CD8-positive, alpha-beta memory T cell (primary cell): Measurements from ENCODE around the gene CRTC3. TPM values are rescaled to one million over a fixed set of nuclear protein-coding genes. Genes with fewer than 3 reads are reported as not detected.
"Not testable (repeated sequence)": the region's sequence is repeated elsewhere in the genome, so short reads cannot be mapped to it uniquely, and the experiment has no call there.

ENCODE experiments used
- CTCF ChIA-PET: fragments of 350-600 bp; sonication (Branson Sonifier 250); formaldehyde crosslinking; loops from one replicate; lab custom pipeline; 2021; ENCODE audit warnings: antibody characterized with exemption; lab: Charles Lee
- POLR2A ChIA-PET: fragments of 350-600 bp; sonication (Branson Sonifier 250); formaldehyde crosslinking; loops from one replicate; lab custom pipeline; 2021; ENCODE audit warnings: antibody characterized with exemption; lab: Charles Lee
- DNase-seq, 5 donors: peaks; one replicate each; pipeline versions ENCODE4 v3.0.0 to v3.0.0-alpha.2; 2020 to 2022; ENCODE audit warnings: mixed read lengths in 1 of 5
- H3K27ac ChIP-seq: one replicate; pipeline ENCODE4 v1.7.0; 2013; ENCODE audit warnings: low read depth, mild to moderate bottlenecking, low read length, moderate library complexity
- H3K27me3 ChIP-seq: 2 replicates; pipeline ENCODE4 v1.7.0; 2013; ENCODE audit warnings: low read length, mild to moderate bottlenecking; ENCODE audit not compliant: insufficient read depth, poor library complexity, severe bottlenecking
- H3K36me3 ChIP-seq: 2 replicates; pipeline ENCODE4 v1.7.0; 2013; ENCODE audit warnings: mild to moderate bottlenecking, low read length, moderate library complexity; ENCODE audit not compliant: insufficient read depth
- H3K4me1 ChIP-seq: 2 replicates; pipeline ENCODE4 v1.7.0; 2013; ENCODE audit warnings: mild to moderate bottlenecking, low read length, moderate library complexity; ENCODE audit not compliant: insufficient read depth
- H3K4me3 ChIP-seq: 2 replicates; pipeline ENCODE4 v1.7.0; 2013; ENCODE audit warnings: mild to moderate bottlenecking, low read length
- H3K9me3 ChIP-seq: 2 replicates; pipeline ENCODE4 v1.7.0; 2013; ENCODE audit warnings: mild to moderate bottlenecking, low read length
- H3K27ac Mint-ChIP-seq, 8 donors: one replicate each; pipeline ENCODE4 v1.8.0; 2020 to 2021; ENCODE audit warnings: mixed read lengths in 8 of 8, mild to moderate bottlenecking in 6 of 8, inconsistent platforms in 3 of 8, moderate library complexity in 3 of 8
- H3K27me3 Mint-ChIP-seq, 2 donors: one replicate each; pipeline ENCODE4 v1.8.0; 2020 to 2021; ENCODE audit warnings: mixed read lengths in 2 of 2, mild to moderate bottlenecking in 1 of 2, moderate library complexity in 1 of 2
- H3K36me3 Mint-ChIP-seq, 3 donors: one replicate each; pipeline ENCODE4 v1.8.0; 2020 to 2021; ENCODE audit warnings: mixed read lengths in 3 of 3, inconsistent platforms in 1 of 3, mild to moderate bottlenecking in 1 of 3
- H3K4me1 Mint-ChIP-seq, 3 donors: one replicate each; pipeline ENCODE4 v1.8.0; 2020 to 2021; ENCODE audit warnings: mixed read lengths in 3 of 3, inconsistent platforms in 1 of 3, mild to moderate bottlenecking in 1 of 3
- H3K4me3 Mint-ChIP-seq, 7 donors: one replicate each; pipeline ENCODE4 v1.8.0; 2020 to 2021; ENCODE audit warnings: mixed read lengths in 7 of 7, mild to moderate bottlenecking in 6 of 7, moderate library complexity in 4 of 7, inconsistent platforms in 2 of 7
- H3K9me3 Mint-ChIP-seq, 5 donors: one replicate each; pipeline ENCODE4 v1.8.0; 2020 to 2022; ENCODE audit warnings: mixed read lengths in 5 of 5, mild to moderate bottlenecking in 3 of 5, moderate library complexity in 2 of 5, inconsistent platforms in 1 of 5
- polyA plus RNA-seq: library from polyadenylated mRNA; unstranded; fragments of 300-500 nt; fragmentation: Illumina TruSeq; gene quantifications from one replicate; pipeline ENCODE4 v1.2.3, GENCODE V29; 2021
- total RNA-seq, 2 experiments: library from RNA; stranded (reverse); gene quantifications; one replicate each; pipeline ENCODE4 v1.2.3, GENCODE V29; 2021

The CRTC3 gene
- total and polyA plus RNA-seq, 3 experiments from 2014 or later: 25.5 to 34.2 (median 26.7) TPM

DNA sequence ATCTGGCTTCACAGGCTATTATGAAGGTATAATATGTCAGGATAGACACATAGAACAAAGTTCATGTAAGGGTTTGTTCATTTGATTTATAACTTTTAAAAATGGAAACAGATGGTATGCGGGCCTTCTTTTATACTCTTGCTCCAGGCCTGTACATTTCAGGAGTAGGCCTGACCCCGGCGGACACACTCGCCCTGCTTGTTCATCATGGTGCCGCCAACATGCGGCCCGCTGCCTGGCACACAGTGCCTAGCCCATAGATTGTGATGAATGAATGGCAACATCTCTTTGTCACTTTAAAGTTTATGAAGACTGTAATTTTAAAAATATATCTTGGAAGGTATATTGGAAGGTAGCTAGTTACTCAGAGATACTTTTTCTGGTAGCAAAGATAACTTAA lies 95.3 kb downstream of the CRTC3 start:
- no peaks in the 10 kb centered on the region for H3K9me3 Mint-ChIP-seq
- no peak for DNase-seq
- H3K36me3 Mint-ChIP-seq: peaks cover 9 to 35% (median 16%) of the 10 kb centered on the region in 3 donors
- H3K4me3 Mint-ChIP-seq: no peak overlapping the region
- Histone ChIP-seq H3K4me3 (no peak overlapping the region), H3K4me1 (peaks cover 11% of the 10 kb centered on the region), H3K9me3 (no peaks in the 10 kb centered on the region), H3K27me3 (no peaks in the 10 kb centered on the region), H3K27ac (no peak overlapping the region), H3K36me3 (peaks cover 55% of the 10 kb centered on the region)
- H3K27ac Mint-ChIP-seq: peak overlapping the region in 1 of 8 donors; percentile 47
- ChIA-PET CTCF (no interaction called here), POLR2A (no interaction called here)
- H3K27me3 Mint-ChIP-seq: no peaks in the 10 kb centered on the region
- peaks cover 5 to 9% (median 8%) of the 10 kb centered on the region in 3 donors for H3K4me1 Mint-ChIP-seq

- CTCF ChIA-PET: interaction anchor here (1.0 kb wide), 1 partner anchor 179 kb away, joined by 3 read pairs; no protein-coding TSS in a partner anchor
Measured at GRCh38 chr15:90629217-90629616, 99.5 kb downstream of the CRTC3 start.

DNA sequence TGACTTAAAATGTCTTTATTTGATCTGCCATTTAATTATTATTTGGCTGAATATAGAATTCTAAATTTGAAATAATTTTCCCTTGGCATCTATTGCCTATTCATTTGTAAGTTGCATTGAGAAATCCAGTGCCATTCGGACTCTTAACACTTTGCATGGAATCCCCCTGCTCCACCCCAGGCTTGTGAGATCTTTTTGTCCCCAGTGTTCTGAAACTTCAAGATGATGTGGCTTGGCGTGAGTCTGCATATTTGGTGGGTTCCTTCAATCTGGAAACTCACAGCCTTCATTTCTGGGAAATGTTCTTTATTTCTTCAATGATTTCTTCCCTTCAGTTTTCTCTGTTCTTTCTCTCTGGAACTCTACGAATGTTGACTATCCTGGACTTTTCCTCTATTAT lies 103.6 kb downstream of the CRTC3 start:
- ChIA-PET CTCF (no interaction called here), POLR2A (no interaction called here)
- no peak overlapping the region for H3K4me3 Mint-ChIP-seq
- Histone ChIP-seq H3K27ac (no peak overlapping the region), H3K36me3 (peaks cover 21% of the 10 kb centered on the region), H3K4me3 (no peak overlapping the region), H3K9me3 (no peaks in the 10 kb centered on the region), H3K27me3 (no peaks in the 10 kb centered on the region), H3K4me1 (no peaks in the 10 kb centered on the region)
- H3K9me3 Mint-ChIP-seq: no peaks in the 10 kb centered on the region
- no peaks in the 10 kb centered on the region for H3K27me3 Mint-ChIP-seq
- peaks cover 0 to 5% (median 0%) of the 10 kb centered on the region in 3 donors for H3K4me1 Mint-ChIP-seq
- no peak for DNase-seq
- H3K27ac Mint-ChIP-seq: peak overlapping the region in 2 of 8 donors; percentile 1 to 27
- H3K36me3 Mint-ChIP-seq: peaks cover 19 to 65% (median 26%) of the 10 kb centered on the region in 3 donors

More at GRCh38 chr15:90629217-90629616, 99.5 kb downstream of the CRTC3 start:
- H3K27me3 ChIP-seq: no peaks in the 10 kb centered on the region
- no peaks in the 10 kb centered on the region for H3K9me3 Mint-ChIP-seq
- no peak for DNase-seq
- POLR2A ChIA-PET: no interaction called here
- no peak overlapping the region for H3K27ac ChIP-seq
- H3K4me1 ChIP-seq: no peaks in the 10 kb centered on the region
- H3K4me3 ChIP-seq: no peak overlapping the region
- peaks cover 48% of the 10 kb centered on the region for H3K36me3 ChIP-seq
- H3K4me1 Mint-ChIP-seq: no peaks in the 10 kb centered on the region
- H3K27ac Mint-ChIP-seq: peak overlapping the region in 1 of 8 donors; percentile 35
- no peaks in the 10 kb centered on the region for H3K27me3 Mint-ChIP-seq
- H3K9me3 ChIP-seq: no peaks in the 10 kb centered on the region
- H3K36me3 Mint-ChIP-seq: peaks cover 9 to 54% (median 25%) of the 10 kb centered on the region in 3 donors
- no peak overlapping the region for H3K4me3 Mint-ChIP-seq

GRCh38 chr15:90636993-90637392 lies 107.3 kb downstream of the CRTC3 start:
- H3K4me3 ChIP-seq, H3K27ac ChIP-seq, DNase-seq, CTCF ChIA-PET, H3K9me3 Mint-ChIP-seq, H3K27me3 ChIP-seq, H3K27ac Mint-ChIP-seq, H3K4me1 ChIP-seq, POLR2A ChIA-PET, H3K9me3 ChIP-seq, H3K4me3 Mint-ChIP-seq, H3K4me1 Mint-ChIP-seq, H3K27me3 Mint-ChIP-seq: not testable (repeated sequence)
- peaks cover 22% of the 10 kb centered on the region for H3K36me3 ChIP-seq
- peaks cover 11 to 64% (median 19%) of the 10 kb centered on the region in 3 donors for H3K36me3 Mint-ChIP-seq

- POLR2A ChIA-PET: no interaction called here
- CTCF ChIA-PET: interaction anchor here (1.3 kb wide), 1 partner anchor 10 kb away, joined by 5 read pairs; no protein-coding TSS in a partner anchor
- no peak overlapping the region for H3K4me3 Mint-ChIP-seq
- peak overlapping the region in 5 of 8 donors; percentile 7 to 68 (median 64) for H3K27ac Mint-ChIP-seq
- Histone ChIP-seq H3K4me1 (no peaks in the 10 kb centered on the region), H3K4me3 (no peak overlapping the region), H3K27ac (no peak overlapping the region), H3K36me3 (peaks cover 29% of the 10 kb centered on the region), H3K9me3 (no peaks in the 10 kb centered on the region), H3K27me3 (no peaks in the 10 kb centered on the region)
- DNase-seq: no peak
- peaks cover 11 to 67% (median 21%) of the 10 kb centered on the region in 3 donors for H3K36me3 Mint-ChIP-seq
- H3K9me3 Mint-ChIP-seq: no peaks in the 10 kb centered on the region
- no peaks in the 10 kb centered on the region for H3K27me3 Mint-ChIP-seq
- H3K4me1 Mint-ChIP-seq: peaks cover 0 to 5% (median 0%) of the 10 kb centered on the region in 3 donors
Measured at GRCh38 chr15:90637693-90638092, 108.0 kb downstream of the CRTC3 start.

- Mint-ChIP-seq H3K4me3 (no peak overlapping the region), H3K27ac (peak overlapping the region in 3 of 8 donors; percentile 7 to 68 (median 64)), H3K9me3 (no peaks in the 10 kb centered on the region), H3K27me3 (no peaks in the 10 kb centered on the region), H3K36me3 (peaks cover 16 to 67% (median 18%) of the 10 kb centered on the region in 3 donors), H3K4me1 (peaks cover 0 to 5% (median 0%) of the 10 kb centered on the region in 3 donors)
- ChIA-PET POLR2A (no interaction called here), CTCF (interaction anchor here (0.9 to 1.3 kb wide), 3 partner anchors 10 to 161 kb away, joined by 3 to 5 read pairs (median 4); no protein-coding TSS in a partner anchor)
- Histone ChIP-seq H3K4me3 (no peak overlapping the region), H3K36me3 (peaks cover 32% of the 10 kb centered on the region), H3K9me3 (no peaks in the 10 kb centered on the region), H3K27ac (no peak overlapping the region), H3K4me1 (no peaks in the 10 kb centered on the region), H3K27me3 (no peaks in the 10 kb centered on the region)
- DNase-seq: no peak
Measured at GRCh38 chr15:90638201-90638691, 108.5 kb downstream of the CRTC3 start.

- peaks cover 13 to 68% (median 19%) of the 10 kb centered on the region in 3 donors for H3K36me3 Mint-ChIP-seq
- H3K4me3 ChIP-seq: no peak overlapping the region
- no peak overlapping the region for H3K4me3 Mint-ChIP-seq
- ChIA-PET CTCF (interaction anchor here (0.7 to 1.1 kb wide), 3 partner anchors 9 to 160 kb away, joined by 3 to 4 read pairs (median 4); no protein-coding TSS in a partner anchor), POLR2A (no interaction called here)
- no peaks in the 10 kb centered on the region for H3K27me3 Mint-ChIP-seq
- H3K9me3 Mint-ChIP-seq: no peaks in the 10 kb centered on the region
- no peaks in the 10 kb centered on the region for H3K9me3 ChIP-seq
- H3K4me1 Mint-ChIP-seq: peaks cover 0 to 5% (median 0%) of the 10 kb centered on the region in 3 donors
- H3K36me3 ChIP-seq: peaks cover 32% of the 10 kb centered on the region
- no peaks in the 10 kb centered on the region for H3K4me1 ChIP-seq
- H3K27ac Mint-ChIP-seq: peak overlapping the region in 1 of 8 donors; percentile 8
- no peaks in the 10 kb centered on the region for H3K27me3 ChIP-seq
- no peak for DNase-seq
- H3K27ac ChIP-seq: no peak overlapping the region
Measured at GRCh38 chr15:90638963-90639362, 109.2 kb downstream of the CRTC3 start.

DNA sequence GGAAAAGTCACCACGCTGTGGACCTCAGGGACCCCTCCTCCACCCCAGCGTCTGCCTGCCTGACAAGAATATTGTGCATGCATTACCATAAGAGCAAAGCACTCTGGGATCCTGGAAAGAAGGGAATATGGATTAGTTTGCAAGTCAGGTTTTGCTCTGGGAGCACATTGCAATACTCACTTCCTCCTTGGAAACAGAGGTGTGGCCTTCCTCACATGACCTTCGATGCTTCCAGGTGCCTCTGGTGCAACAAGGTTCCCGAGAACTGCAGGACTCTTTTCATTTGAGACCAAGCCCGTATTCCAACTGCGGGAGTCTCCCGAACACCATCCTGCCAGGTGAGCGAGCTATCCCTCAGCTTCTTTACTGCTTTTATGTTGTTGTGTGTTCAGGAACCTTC lies 111.1 kb downstream of the CRTC3 start:
- H3K27ac Mint-ChIP-seq: peak overlapping the region in 2 of 8 donors; percentile 32 to 74
- H3K4me3 Mint-ChIP-seq: no peak overlapping the region
- H3K27me3 ChIP-seq: no peaks in the 10 kb centered on the region
- ChIA-PET CTCF (interaction anchor here (0.9 kb wide), 1 partner anchor 24 kb away, joined by 3 read pairs; no protein-coding TSS in a partner anchor), POLR2A (no interaction called here)
- no peaks in the 10 kb centered on the region for H3K9me3 Mint-ChIP-seq
- no peak overlapping the region for H3K27ac ChIP-seq
- H3K9me3 ChIP-seq: no peaks in the 10 kb centered on the region
- peaks cover 32% of the 10 kb centered on the region for H3K36me3 ChIP-seq
- H3K4me1 ChIP-seq: no peaks in the 10 kb centered on the region
- no peaks in the 10 kb centered on the region for H3K27me3 Mint-ChIP-seq
- peaks cover 7 to 65% (median 9%) of the 10 kb centered on the region in 3 donors for H3K36me3 Mint-ChIP-seq
- peaks cover 0 to 5% (median 0%) of the 10 kb centered on the region in 3 donors for H3K4me1 Mint-ChIP-seq
- DNase-seq: no peak
- H3K4me3 ChIP-seq: no peak overlapping the region
